GM12878 (cell line): Measurements from ENCODE around the gene MAPK8.

Experiments used
- DPF2 ChIP-seq: fragments of 450-650 bp; IDR thresholded peaks from 2 replicates; pipeline ENCODE4 v1.6.1; 2017; ENCODE audit warnings: mild to moderate bottlenecking
- EP300 ChIP-seq, 2 experiments: fragments of 150-350 bp in 1 of 2; IDR thresholded peaks; 2 replicates each; pipeline ENCODE4 v1.6.1; 2011 to 2012; ENCODE audit warnings: low read depth in 2 of 2, low read length in 2 of 2, borderline replicate concordance in 1 of 2, improper control_type of control experiment in 1 of 2, inconsistent platforms in 1 of 2; ENCODE audit not compliant: control insufficient read depth in 1 of 2
- SP1 ChIP-seq: IDR thresholded peaks from one replicate; pipeline ENCODE4 v1.6.1; 2011; ENCODE audit warnings: low read depth, low read length
- STAT1 ChIP-seq: fragments of 450-650 bp; conservative IDR thresholded peaks from 2 replicates; pipeline ENCODE4 v1.6.1; 2014; ENCODE audit warnings: antibody characterized with exemption, mild to moderate bottlenecking
- TF ChIP-seq, protein P1 (sequence below): IDR thresholded peaks from 2 replicates; pipeline ENCODE4 v1.6.1; 2012; ENCODE audit warnings: low read depth, low read length, improper control_type of control experiment
- TF ChIP-seq, protein P2 (sequence below): fragments of 450-650 bp; IDR thresholded peaks from 2 replicates; pipeline ENCODE4 v1.6.1; 2017; ENCODE audit warnings: mild to moderate bottlenecking, moderate library complexity
- TF ChIP-seq, protein P3 (sequence below), 3 experiments: IDR thresholded peaks in 2 of 3; conservative IDR thresholded peaks in 1 of 3; 2 replicates each; pipeline ENCODE4 v1.5.1; 2011; ENCODE audit warnings: low read depth in 3 of 3, low read length in 3 of 3, mild to moderate bottlenecking in 3 of 3, control low read depth in 2 of 3, moderate library complexity in 2 of 3, inconsistent platforms in 1 of 3, mixed read lengths in 1 of 3; ENCODE audit not compliant: control insufficient read depth in 2 of 3, insufficient read depth in 1 of 3; ENCODE audit errors: extremely low read depth in 1 of 3

- no peak for TF ChIP-seq EP300 (IDR thresholded peaks at IDR 0.05; ENCODE audit: borderline replicate concordance in 1 of 2, control insufficient read depth in 1 of 2, low read depth in 2 of 2, low read length in 2 of 2)
- TF ChIP-seq, protein P1, sequence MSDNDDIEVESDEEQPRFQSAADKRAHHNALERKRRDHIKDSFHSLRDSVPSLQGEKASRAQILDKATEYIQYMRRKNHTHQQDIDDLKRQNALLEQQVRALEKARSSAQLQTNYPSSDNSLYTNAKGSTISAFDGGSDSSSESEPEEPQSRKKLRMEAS, result no peak
- TF ChIP-seq STAT1, result no peak
- no peak for TF ChIP-seq SP1
- TF ChIP-seq, protein P2, sequence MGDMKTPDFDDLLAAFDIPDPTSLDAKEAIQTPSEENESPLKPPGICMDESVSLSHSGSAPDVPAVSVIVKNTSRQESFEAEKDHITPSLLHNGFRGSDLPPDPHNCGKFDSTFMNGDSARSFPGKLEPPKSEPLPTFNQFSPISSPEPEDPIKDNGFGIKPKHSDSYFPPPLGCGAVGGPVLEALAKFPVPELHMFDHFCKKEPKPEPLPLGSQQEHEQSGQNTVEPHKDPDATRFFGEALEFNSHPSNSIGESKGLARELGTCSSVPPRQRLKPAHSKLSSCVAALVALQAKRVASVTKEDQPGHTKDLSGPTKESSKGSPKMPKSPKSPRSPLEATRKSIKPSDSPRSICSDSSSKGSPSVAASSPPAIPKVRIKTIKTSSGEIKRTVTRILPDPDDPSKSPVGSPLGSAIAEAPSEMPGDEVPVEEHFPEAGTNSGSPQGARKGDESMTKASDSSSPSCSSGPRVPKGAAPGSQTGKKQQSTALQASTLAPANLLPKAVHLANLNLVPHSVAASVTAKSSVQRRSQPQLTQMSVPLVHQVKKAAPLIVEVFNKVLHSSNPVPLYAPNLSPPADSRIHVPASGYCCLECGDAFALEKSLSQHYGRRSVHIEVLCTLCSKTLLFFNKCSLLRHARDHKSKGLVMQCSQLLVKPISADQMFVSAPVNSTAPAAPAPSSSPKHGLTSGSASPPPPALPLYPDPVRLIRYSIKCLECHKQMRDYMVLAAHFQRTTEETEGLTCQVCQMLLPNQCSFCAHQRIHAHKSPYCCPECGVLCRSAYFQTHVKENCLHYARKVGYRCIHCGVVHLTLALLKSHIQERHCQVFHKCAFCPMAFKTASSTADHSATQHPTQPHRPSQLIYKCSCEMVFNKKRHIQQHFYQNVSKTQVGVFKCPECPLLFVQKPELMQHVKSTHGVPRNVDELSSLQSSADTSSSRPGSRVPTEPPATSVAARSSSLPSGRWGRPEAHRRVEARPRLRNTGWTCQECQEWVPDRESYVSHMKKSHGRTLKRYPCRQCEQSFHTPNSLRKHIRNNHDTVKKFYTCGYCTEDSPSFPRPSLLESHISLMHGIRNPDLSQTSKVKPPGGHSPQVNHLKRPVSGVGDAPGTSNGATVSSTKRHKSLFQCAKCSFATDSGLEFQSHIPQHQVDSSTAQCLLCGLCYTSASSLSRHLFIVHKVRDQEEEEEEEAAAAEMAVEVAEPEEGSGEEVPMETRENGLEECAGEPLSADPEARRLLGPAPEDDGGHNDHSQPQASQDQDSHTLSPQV, result no peak
- TF ChIP-seq DPF2, result no peak
- TF ChIP-seq, protein P3, sequence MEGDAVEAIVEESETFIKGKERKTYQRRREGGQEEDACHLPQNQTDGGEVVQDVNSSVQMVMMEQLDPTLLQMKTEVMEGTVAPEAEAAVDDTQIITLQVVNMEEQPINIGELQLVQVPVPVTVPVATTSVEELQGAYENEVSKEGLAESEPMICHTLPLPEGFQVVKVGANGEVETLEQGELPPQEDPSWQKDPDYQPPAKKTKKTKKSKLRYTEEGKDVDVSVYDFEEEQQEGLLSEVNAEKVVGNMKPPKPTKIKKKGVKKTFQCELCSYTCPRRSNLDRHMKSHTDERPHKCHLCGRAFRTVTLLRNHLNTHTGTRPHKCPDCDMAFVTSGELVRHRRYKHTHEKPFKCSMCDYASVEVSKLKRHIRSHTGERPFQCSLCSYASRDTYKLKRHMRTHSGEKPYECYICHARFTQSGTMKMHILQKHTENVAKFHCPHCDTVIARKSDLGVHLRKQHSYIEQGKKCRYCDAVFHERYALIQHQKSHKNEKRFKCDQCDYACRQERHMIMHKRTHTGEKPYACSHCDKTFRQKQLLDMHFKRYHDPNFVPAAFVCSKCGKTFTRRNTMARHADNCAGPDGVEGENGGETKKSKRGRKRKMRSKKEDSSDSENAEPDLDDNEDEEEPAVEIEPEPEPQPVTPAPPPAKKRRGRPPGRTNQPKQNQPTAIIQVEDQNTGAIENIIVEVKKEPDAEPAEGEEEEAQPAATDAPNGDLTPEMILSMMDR (IDR thresholded peaks at IDR 0.05 in 2 of 3, conservative IDR thresholded peaks at IDR 0.05 in 1 of 3; ENCODE audit: control insufficient read depth in 2 of 3, extremely low read depth in 1 of 3, insufficient read depth in 1 of 3, low read depth in 3 of 3, low read length in 3 of 3), result no peak
Observed at GRCh38 chr10:48466611-48467240, 160.2 kb downstream of the MAPK8 start.
